GM12878 (cell line): ENCODE data around the gene KCNJ14. TPM values are rescaled to one million over a fixed set of nuclear protein-coding genes. Genes with fewer than 3 reads are reported as not detected.

Experiments
- CHD4 ChIP-seq: fragments of 200-600 bp; sonication (generic); IDR thresholded peaks from 2 replicates; pipeline ENCODE4 v1.6.1; 2016; ENCODE audit warnings: mild to moderate bottlenecking
- ETV6 ChIP-seq, 2 experiments: fragments of 450-650 bp in 1 of 2; IDR thresholded peaks in 1 of 2; conservative IDR thresholded peaks in 1 of 2; 2 replicates each; pipeline ENCODE4 v1.6.1; 2014; ENCODE audit warnings: antibody characterized with exemption in 1 of 2, borderline replicate concordance in 1 of 2, low read depth in 1 of 2, mild to moderate bottlenecking in 1 of 2, moderate library complexity in 1 of 2
- EZH2 ChIP-seq: IDR thresholded peaks from 2 replicates; pipeline ENCODE4 v1.6.1; 2012; ENCODE audit warnings: low read depth, mild to moderate bottlenecking, control low read depth, inconsistent platforms, low read length, borderline replicate concordance; ENCODE audit not compliant: control insufficient read depth
- IRF4 ChIP-seq: IDR thresholded peaks from 2 replicates; pipeline ENCODE4 v1.6.1; 2011; ENCODE audit warnings: low read depth, low read length
- PKNOX1 ChIP-seq: fragments of 450-650 bp; IDR thresholded peaks from 2 replicates; pipeline ENCODE4 v1.6.1; 2016; ENCODE audit warnings: mild to moderate bottlenecking
- PML ChIP-seq: IDR thresholded peaks from 2 replicates; pipeline ENCODE4 v1.6.1; 2012; ENCODE audit warnings: low read length, inconsistent platforms
- ZBTB11 ChIP-seq: fragments of 450-650 bp; formaldehyde crosslinking; IDR thresholded peaks from 2 replicates; pipeline ENCODE4 v1.5.0; 2022; ENCODE audit warnings: mild to moderate bottlenecking, missing genetic modification characterization
- polyA plus RNA-seq, 11 experiments: library from polyadenylated mRNA; depleted of rRNA in 4 of 11; unstranded in 6 of 11; stranded (reverse) in 5 of 11; fragments of >200 nt; fragmentation: Nextera tagmentation in 4 of 11; fragmentation: Illumina TruSeq in 1 of 11; extraction: Ambion mirVana in 4 of 11; extraction: Trizol in 1 of 11; gene quantifications; 1 replicate in 1 of 11; 2 replicates in 10 of 11; pipeline versions ENCODE4 v1.2.1 to v1.2.3, GENCODE V29; 2011 to 2016; ENCODE audit warnings: inconsistent platforms in 2 of 11, missing spikeins in 2 of 11, low read depth in 1 of 11
- total RNA-seq, 4 experiments: library from RNA; depleted of rRNA in 3 of 4; stranded (reverse); fragments of >200 nt in 3 of 4; fragmentation: Illumina TruSeq in 1 of 4; extraction: Trizol in 1 of 4; gene quantifications; 2 replicates each; pipeline versions ENCODE4 v1.2.1 to v1.2.3, GENCODE V29; 2013 to 2021

Gene KCNJ14
- total and polyA plus RNA-seq, 10 of the 15 experiments (the other 5 are each of a cell fraction or from before 2014, with no cell fraction given): 0.24 to 1.4 (median 0.42) TPM

GRCh38 chr19:48413879-48414587 is 41.3 kb upstream of the KCNJ14 start (continued):
- TF ChIP-seq ZBTB11 (CRISPR knock-in tag): no peak
- no peak for TF ChIP-seq PKNOX1
- TF ChIP-seq ETV6 (conservative IDR thresholded peaks at IDR 0.05 in 1 of 2, IDR thresholded peaks at IDR 0.05 in 1 of 2; ENCODE audit: borderline replicate concordance in 1 of 2, low read depth in 1 of 2): no peak
- no peak for TF ChIP-seq PML
- no peak for TF ChIP-seq EZH2
- no peak for TF ChIP-seq IRF4
- TF ChIP-seq CHD4: no peak
- TF ChIP-seq, all 136 proteins: peak for 0
